ENCODE results near the gene FGF12. TPM values are rescaled to one million over a fixed set of nuclear protein-coding genes. Genes with fewer than 3 reads are reported as not detected.

The FGF12 gene
- total and polyA plus RNA-seq, 2 donors (not counting 1 experiment from before 2014, with no cell fraction given): 0.03 TPM; not detected in 1

GRCh38 chr3:192435241-192435640 is 292.1 kb downstream of the FGF12 start:
- no peak overlapping the region for H3K27ac Mint-ChIP-seq
- TF ChIP-seq EZH2 (IDR thresholded peaks at IDR 0.05; ENCODE audit: borderline replicate concordance, insufficient read depth, low read depth, low read length, poor library complexity, severe bottlenecking): no peak
- TF ChIP-seq, protein P1, sequence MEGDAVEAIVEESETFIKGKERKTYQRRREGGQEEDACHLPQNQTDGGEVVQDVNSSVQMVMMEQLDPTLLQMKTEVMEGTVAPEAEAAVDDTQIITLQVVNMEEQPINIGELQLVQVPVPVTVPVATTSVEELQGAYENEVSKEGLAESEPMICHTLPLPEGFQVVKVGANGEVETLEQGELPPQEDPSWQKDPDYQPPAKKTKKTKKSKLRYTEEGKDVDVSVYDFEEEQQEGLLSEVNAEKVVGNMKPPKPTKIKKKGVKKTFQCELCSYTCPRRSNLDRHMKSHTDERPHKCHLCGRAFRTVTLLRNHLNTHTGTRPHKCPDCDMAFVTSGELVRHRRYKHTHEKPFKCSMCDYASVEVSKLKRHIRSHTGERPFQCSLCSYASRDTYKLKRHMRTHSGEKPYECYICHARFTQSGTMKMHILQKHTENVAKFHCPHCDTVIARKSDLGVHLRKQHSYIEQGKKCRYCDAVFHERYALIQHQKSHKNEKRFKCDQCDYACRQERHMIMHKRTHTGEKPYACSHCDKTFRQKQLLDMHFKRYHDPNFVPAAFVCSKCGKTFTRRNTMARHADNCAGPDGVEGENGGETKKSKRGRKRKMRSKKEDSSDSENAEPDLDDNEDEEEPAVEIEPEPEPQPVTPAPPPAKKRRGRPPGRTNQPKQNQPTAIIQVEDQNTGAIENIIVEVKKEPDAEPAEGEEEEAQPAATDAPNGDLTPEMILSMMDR (IDR thresholded peaks at IDR 0.05): no peak
- Histone ChIP-seq H4K20me1 (ENCODE audit: control insufficient read depth, insufficient read depth, low read length, poor library complexity, severe bottlenecking) (no peaks in the 10 kb centered on the region), H3K79me2 (ENCODE audit: control insufficient read depth, insufficient read depth, low read length) (no peaks in the 10 kb centered on the region), H3K9me3 (ENCODE audit: control extremely low read depth in 1 of 3, control insufficient read depth in 2 of 3, insufficient read depth in 1 of 3, low read length in 2 of 3) (no peaks in the 10 kb centered on the region), H3K9ac (ENCODE audit: low read length) (no peak overlapping the region), H3K27ac (ENCODE audit: low read length in 2 of 2) (no peak overlapping the region), H3K4me2 (replicated peaks; ENCODE audit: low read depth, low read length, poor library complexity, severe bottlenecking) (no peak overlapping the region), H3K4me1 (ENCODE audit: control insufficient read depth in 2 of 2, insufficient read depth in 2 of 2, low read length in 2 of 2) (no peaks in the 10 kb centered on the region), H2AFZ (ENCODE audit: insufficient read depth, low read depth, low read length, poor library complexity, severe bottlenecking) (no peak overlapping the region), H3K36me3 (replicated peaks in 1 of 2; ENCODE audit: control extremely low read depth in 1 of 2, control insufficient read depth in 1 of 2, extremely low read depth in 1 of 2, insufficient read depth in 2 of 2, low read length in 1 of 2) (no peaks in the 10 kb centered on the region), H3K27me3 (replicated peaks in 1 of 4; ENCODE audit: control extremely low read depth in 1 of 4, control insufficient read depth in 3 of 4, insufficient read depth in 4 of 4, low read length in 3 of 4) (peaks cover 0 to 3% (median 0%) of the 10 kb centered on the region in 4 experiments), H3K4me3 (ENCODE audit: control extremely low read depth in 1 of 5, extremely low read depth in 1 of 5, insufficient read depth in 1 of 5, low read depth in 2 of 5, low read length in 4 of 5) (no peak overlapping the region)
- WGBS (ENCODE audit: insufficient coverage): 72% methylated on average over 3 of the region's 3 CpGs
- no peaks in the 10 kb centered on the region for H3K9me3 Mint-ChIP-seq (ENCODE audit: insufficient read depth)
- CTCF ChIA-PET: interaction anchor here (4.0 kb wide), 1 partner anchor 9 kb away, joined by 27 read pairs; no protein-coding TSS in a partner anchor
- H3K27me3 Mint-ChIP-seq: peaks cover 21% of the 10 kb centered on the region
- H3K4me3 Mint-ChIP-seq: no peak overlapping the region
- DNase-seq (no peak), ATAC-seq (ENCODE audit: low read depth) (no peak)
- POLR2A ChIA-PET: no interaction called here
- intact Hi-C loops (cut with micrococcal nuclease): no loop called here
- no peaks in the 10 kb centered on the region for H3K4me1 Mint-ChIP-seq

- ATAC-seq (ENCODE audit: low read depth): no peak
- H3K4me2 ChIP-seq (replicated peaks; ENCODE audit: low read depth, low read length, poor library complexity, severe bottlenecking): no peak overlapping the region
- CTCF ChIA-PET: interaction anchor here (4.0 kb wide), 1 partner anchor 10 kb away, joined by 27 read pairs; no protein-coding TSS in a partner anchor
Measured at GRCh38 chr3:192434186-192434585, 293.2 kb downstream of the FGF12 start.

More at GRCh38 chr3:192434186-192434585, 293.2 kb downstream of the FGF12 start:
- no peaks in the 10 kb centered on the region for H3K4me1 ChIP-seq (ENCODE audit: control insufficient read depth in 2 of 2, insufficient read depth in 2 of 2, low read length in 2 of 2)
- Mint-ChIP-seq H3K27ac (no peak overlapping the region), H3K9me3 (ENCODE audit: insufficient read depth) (no peaks in the 10 kb centered on the region), H3K4me1 (no peaks in the 10 kb centered on the region), H3K27me3 (peaks cover 16% of the 10 kb centered on the region), H3K4me3 (no peak overlapping the region)
- no peaks in the 10 kb centered on the region for H3K36me3 ChIP-seq (replicated peaks in 1 of 2; ENCODE audit: control extremely low read depth in 1 of 2, control insufficient read depth in 1 of 2, extremely low read depth in 1 of 2, insufficient read depth in 2 of 2, low read length in 1 of 2)
- H4K20me1 ChIP-seq (ENCODE audit: control insufficient read depth, insufficient read depth, low read length, poor library complexity, severe bottlenecking): no peaks in the 10 kb centered on the region
- no peak overlapping the region for H3K27ac ChIP-seq (ENCODE audit: low read length in 2 of 2)
- H2AFZ ChIP-seq (ENCODE audit: insufficient read depth, low read depth, low read length, poor library complexity, severe bottlenecking): no peak overlapping the region
- H3K27me3 ChIP-seq (replicated peaks in 1 of 4; ENCODE audit: control extremely low read depth in 1 of 4, control insufficient read depth in 3 of 4, insufficient read depth in 4 of 4, low read length in 3 of 4): peaks cover 0 to 3% (median 0%) of the 10 kb centered on the region in 4 experiments
- no peaks in the 10 kb centered on the region for H3K79me2 ChIP-seq (ENCODE audit: control insufficient read depth, insufficient read depth, low read length)
- H3K9me3 ChIP-seq (ENCODE audit: control extremely low read depth in 1 of 3, control insufficient read depth in 2 of 3, insufficient read depth in 1 of 3, low read length in 2 of 3): no peaks in the 10 kb centered on the region
- no peak overlapping the region for H3K9ac ChIP-seq (ENCODE audit: low read length)
- POLR2A ChIA-PET: no interaction called here
- TF ChIP-seq, protein P1 (IDR thresholded peaks at IDR 0.05): no peak
- TF ChIP-seq EZH2 (IDR thresholded peaks at IDR 0.05; ENCODE audit: borderline replicate concordance, insufficient read depth, low read depth, low read length, poor library complexity, severe bottlenecking): no peak
- intact Hi-C loops (cut with micrococcal nuclease): no loop called here
- 100% methylated on average over 1 of the region's 2 CpGs for WGBS (ENCODE audit: insufficient coverage)
- no peak for DNase-seq
- no peak overlapping the region for H3K4me3 ChIP-seq (ENCODE audit: control extremely low read depth in 1 of 5, extremely low read depth in 1 of 5, insufficient read depth in 1 of 5, low read depth in 2 of 5, low read length in 4 of 5)
